Measurements from ENCODE around the gene CISTR. TPM values are rescaled to one million over a fixed set of nuclear protein-coding genes. Genes with fewer than 3 reads are reported as not detected.

The CISTR gene
- total RNA-seq, 1 experiment from 2014 or later: not detected

- Histone ChIP-seq H3K4me1 (no peaks in the 10 kb centered on the region), H3K27me3 (peaks cover 23% of the 10 kb centered on the region; the same call in 1 of the 2 replicates), H3K9me3 (replicated peaks) (no peaks in the 10 kb centered on the region), H3K4me3 (no peak overlapping the region), H3K36me3 (no peaks in the 10 kb centered on the region), H3K27ac (no peak overlapping the region)
- peak; percentile 36 to 83 for DNase-seq
Observed at GRCh38 chr12:53743266-53744129, 8.3 kb downstream of the CISTR start.

- Histone ChIP-seq H3K9me3 (replicated peaks) (no peaks in the 10 kb centered on the region), H3K27me3 (peaks cover 26% of the 10 kb centered on the region), H3K36me3 (no peaks in the 10 kb centered on the region), H3K4me3 (no peak overlapping the region), H3K27ac (no peak overlapping the region), H3K4me1 (no peaks in the 10 kb centered on the region)
- no peak for DNase-seq
Observed at GRCh38 chr12:53740130-53740491, 11.7 kb downstream of the CISTR start.

- peaks cover 31% of the 10 kb centered on the region for H3K27me3 ChIP-seq
- H3K27ac ChIP-seq: no peak overlapping the region
- H3K4me1 ChIP-seq: no peaks in the 10 kb centered on the region
- H3K4me3 ChIP-seq: no peak overlapping the region
- no peaks in the 10 kb centered on the region for H3K36me3 ChIP-seq
- no peak for DNase-seq
- H3K9me3 ChIP-seq (replicated peaks): no peaks in the 10 kb centered on the region
Observed at GRCh38 chr12:53739214-53740129, 12.3 kb downstream of the CISTR start.

- no peak for DNase-seq
- H3K27me3 ChIP-seq: peaks cover 31% of the 10 kb centered on the region
- H3K9me3 ChIP-seq (replicated peaks): no peaks in the 10 kb centered on the region
- no peaks in the 10 kb centered on the region for H3K4me1 ChIP-seq
- no peaks in the 10 kb centered on the region for H3K36me3 ChIP-seq
- no peak overlapping the region for H3K4me3 ChIP-seq
- H3K27ac ChIP-seq: no peak overlapping the region
Observed at GRCh38 chr12:53738406-53739213, 13.2 kb downstream of the CISTR start.

- Histone ChIP-seq H3K27me3 (peaks cover 31% of the 10 kb centered on the region), H3K36me3 (no peaks in the 10 kb centered on the region)
- no peak for DNase-seq
Observed at GRCh38 chr12:53737951-53738405, 13.8 kb downstream of the CISTR start.

GRCh38 chr12:53737093-53737808 is 14.5 kb downstream of the CISTR start:
- H3K27me3 ChIP-seq: peaks cover 31% of the 10 kb centered on the region
- H3K36me3 ChIP-seq: no peaks in the 10 kb centered on the region
- no peak overlapping the region for H3K4me3 ChIP-seq
- no peaks in the 10 kb centered on the region for H3K4me1 ChIP-seq
- DNase-seq: no peak
- H3K27ac ChIP-seq: no peak overlapping the region
- no peaks in the 10 kb centered on the region for H3K9me3 ChIP-seq (replicated peaks)

More at GRCh38 chr12:53737951-53738405, 13.8 kb downstream of the CISTR start:
- H3K9me3 ChIP-seq (replicated peaks): no peaks in the 10 kb centered on the region
- no peak overlapping the region for H3K4me3 ChIP-seq
- H3K27ac ChIP-seq: no peak overlapping the region
- no peaks in the 10 kb centered on the region for H3K4me1 ChIP-seq

GRCh38 chr12:53736592-53736991 is 15.2 kb downstream of the CISTR start:
- no peak for DNase-seq
- H3K9me3 ChIP-seq (replicated peaks): no peaks in the 10 kb centered on the region
- no peak overlapping the region for H3K27ac ChIP-seq
- no peaks in the 10 kb centered on the region for H3K4me1 ChIP-seq
- no peaks in the 10 kb centered on the region for H3K36me3 ChIP-seq
- H3K4me3 ChIP-seq: no peak overlapping the region
- H3K27me3 ChIP-seq: peaks cover 31% of the 10 kb centered on the region

- DNase-seq: no peak
- peaks cover 31% of the 10 kb centered on the region for H3K27me3 ChIP-seq
- no peaks in the 10 kb centered on the region for H3K4me1 ChIP-seq
Observed at GRCh38 chr12:53735556-53735955, 16.2 kb downstream of the CISTR start.

GRCh38 chr12:53734425-53734824 is 17.4 kb downstream of the CISTR start:
- no peak for DNase-seq
- H3K4me1 ChIP-seq: no peaks in the 10 kb centered on the region
- H3K4me3 ChIP-seq: no peak overlapping the region
- H3K27me3 ChIP-seq: peaks cover 25% of the 10 kb centered on the region
- no peak overlapping the region for H3K27ac ChIP-seq
- H3K9me3 ChIP-seq (replicated peaks): no peaks in the 10 kb centered on the region
- no peaks in the 10 kb centered on the region for H3K36me3 ChIP-seq

More at GRCh38 chr12:53735556-53735955, 16.2 kb downstream of the CISTR start:
- H3K4me3 ChIP-seq: no peak overlapping the region
- H3K27ac ChIP-seq: no peak overlapping the region
- H3K9me3 ChIP-seq (replicated peaks): no peaks in the 10 kb centered on the region
- H3K36me3 ChIP-seq: no peaks in the 10 kb centered on the region

- no peak overlapping the region for H3K4me3 ChIP-seq
- H3K9me3 ChIP-seq (replicated peaks): no peaks in the 10 kb centered on the region
- H3K4me1 ChIP-seq: no peaks in the 10 kb centered on the region
- H3K27ac ChIP-seq: no peak overlapping the region
- no peaks in the 10 kb centered on the region for H3K36me3 ChIP-seq
- peaks cover 20% of the 10 kb centered on the region for H3K27me3 ChIP-seq
- DNase-seq: no peak
Observed at GRCh38 chr12:53733807-53734200, 18.0 kb downstream of the CISTR start.

GRCh38 chr12:53733051-53733806 is 18.6 kb downstream of the CISTR start:
- no peaks in the 10 kb centered on the region for H3K36me3 ChIP-seq
- H3K9me3 ChIP-seq (replicated peaks): no peaks in the 10 kb centered on the region
- no peak overlapping the region for H3K4me3 ChIP-seq
- DNase-seq: no peak
- H3K4me1 ChIP-seq: no peaks in the 10 kb centered on the region
- peaks cover 15% of the 10 kb centered on the region for H3K27me3 ChIP-seq
- H3K27ac ChIP-seq: no peak overlapping the region

- H3K9me3 ChIP-seq (replicated peaks): no peaks in the 10 kb centered on the region
- H3K36me3 ChIP-seq: no peaks in the 10 kb centered on the region
- H3K27ac ChIP-seq: no peak overlapping the region
- no peak overlapping the region for H3K4me3 ChIP-seq
- H3K27me3 ChIP-seq: 0 out of 2 replicates have a peak, but pooled peaks cover under 1% of the 10 kb centered on the region
- no peak for DNase-seq
- H3K4me1 ChIP-seq: no peaks in the 10 kb centered on the region
Observed at GRCh38 chr12:53729644-53730043, 22.1 kb downstream of the CISTR start.

- Histone ChIP-seq H3K4me3 (peak overlapping the region; percentile 69), H3K27ac (no peak overlapping the region)
Observed at GRCh38 chr12:53728206-53728605, 23.6 kb downstream of the CISTR start.

More at GRCh38 chr12:53728206-53728605, 23.6 kb downstream of the CISTR start:
- H3K4me1 ChIP-seq: no peaks in the 10 kb centered on the region
- no peak for DNase-seq
- H3K27me3 ChIP-seq: no peaks in the 10 kb centered on the region
- no peaks in the 10 kb centered on the region for H3K36me3 ChIP-seq
- H3K9me3 ChIP-seq (replicated peaks): no peaks in the 10 kb centered on the region
